Measurements from ENCODE around the gene LGALS7B.

GRCh38 chr19:38803543-38803942, 14.5 kb downstream of the LGALS7B start:
- TF ChIP-seq, protein P1, sequence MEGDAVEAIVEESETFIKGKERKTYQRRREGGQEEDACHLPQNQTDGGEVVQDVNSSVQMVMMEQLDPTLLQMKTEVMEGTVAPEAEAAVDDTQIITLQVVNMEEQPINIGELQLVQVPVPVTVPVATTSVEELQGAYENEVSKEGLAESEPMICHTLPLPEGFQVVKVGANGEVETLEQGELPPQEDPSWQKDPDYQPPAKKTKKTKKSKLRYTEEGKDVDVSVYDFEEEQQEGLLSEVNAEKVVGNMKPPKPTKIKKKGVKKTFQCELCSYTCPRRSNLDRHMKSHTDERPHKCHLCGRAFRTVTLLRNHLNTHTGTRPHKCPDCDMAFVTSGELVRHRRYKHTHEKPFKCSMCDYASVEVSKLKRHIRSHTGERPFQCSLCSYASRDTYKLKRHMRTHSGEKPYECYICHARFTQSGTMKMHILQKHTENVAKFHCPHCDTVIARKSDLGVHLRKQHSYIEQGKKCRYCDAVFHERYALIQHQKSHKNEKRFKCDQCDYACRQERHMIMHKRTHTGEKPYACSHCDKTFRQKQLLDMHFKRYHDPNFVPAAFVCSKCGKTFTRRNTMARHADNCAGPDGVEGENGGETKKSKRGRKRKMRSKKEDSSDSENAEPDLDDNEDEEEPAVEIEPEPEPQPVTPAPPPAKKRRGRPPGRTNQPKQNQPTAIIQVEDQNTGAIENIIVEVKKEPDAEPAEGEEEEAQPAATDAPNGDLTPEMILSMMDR (IDR thresholded peaks at IDR 0.05) = no peak
- TF ChIP-seq POLR2AphosphoS5 (IDR thresholded peaks at IDR 0.05; ENCODE audit: low read depth, low read length) (no peak), SIN3A (IDR thresholded peaks at IDR 0.05; ENCODE audit: borderline replicate concordance, insufficient read depth, low read depth, low read length) (no peak), TCF7L2 (IDR thresholded peaks at IDR 0.05; ENCODE audit: low read depth, low read length) (no peak)
- TF ChIP-seq, protein P2, sequence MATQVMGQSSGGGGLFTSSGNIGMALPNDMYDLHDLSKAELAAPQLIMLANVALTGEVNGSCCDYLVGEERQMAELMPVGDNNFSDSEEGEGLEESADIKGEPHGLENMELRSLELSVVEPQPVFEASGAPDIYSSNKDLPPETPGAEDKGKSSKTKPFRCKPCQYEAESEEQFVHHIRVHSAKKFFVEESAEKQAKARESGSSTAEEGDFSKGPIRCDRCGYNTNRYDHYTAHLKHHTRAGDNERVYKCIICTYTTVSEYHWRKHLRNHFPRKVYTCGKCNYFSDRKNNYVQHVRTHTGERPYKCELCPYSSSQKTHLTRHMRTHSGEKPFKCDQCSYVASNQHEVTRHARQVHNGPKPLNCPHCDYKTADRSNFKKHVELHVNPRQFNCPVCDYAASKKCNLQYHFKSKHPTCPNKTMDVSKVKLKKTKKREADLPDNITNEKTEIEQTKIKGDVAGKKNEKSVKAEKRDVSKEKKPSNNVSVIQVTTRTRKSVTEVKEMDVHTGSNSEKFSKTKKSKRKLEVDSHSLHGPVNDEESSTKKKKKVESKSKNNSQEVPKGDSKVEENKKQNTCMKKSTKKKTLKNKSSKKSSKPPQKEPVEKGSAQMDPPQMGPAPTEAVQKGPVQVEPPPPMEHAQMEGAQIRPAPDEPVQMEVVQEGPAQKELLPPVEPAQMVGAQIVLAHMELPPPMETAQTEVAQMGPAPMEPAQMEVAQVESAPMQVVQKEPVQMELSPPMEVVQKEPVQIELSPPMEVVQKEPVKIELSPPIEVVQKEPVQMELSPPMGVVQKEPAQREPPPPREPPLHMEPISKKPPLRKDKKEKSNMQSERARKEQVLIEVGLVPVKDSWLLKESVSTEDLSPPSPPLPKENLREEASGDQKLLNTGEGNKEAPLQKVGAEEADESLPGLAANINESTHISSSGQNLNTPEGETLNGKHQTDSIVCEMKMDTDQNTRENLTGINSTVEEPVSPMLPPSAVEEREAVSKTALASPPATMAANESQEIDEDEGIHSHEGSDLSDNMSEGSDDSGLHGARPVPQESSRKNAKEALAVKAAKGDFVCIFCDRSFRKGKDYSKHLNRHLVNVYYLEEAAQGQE (IDR thresholded peaks at IDR 0.05; ENCODE audit: insufficient read depth in 1 of 2, low read depth in 2 of 2, low read length in 1 of 2) = no peak

Measured in Panc1 (cell line).